Measurements from ENCODE around the gene NRTN. TPM values are rescaled to one million over a fixed set of nuclear protein-coding genes. Genes with fewer than 3 reads are reported as not detected.
"Not testable (repeated sequence)": the region's sequence is repeated elsewhere in the genome, so short reads cannot be mapped to it uniquely, and the experiment has no call there.

Gene NRTN
- total RNA-seq, 1 experiment from 2014 or later: 1.9 TPM

DNA sequence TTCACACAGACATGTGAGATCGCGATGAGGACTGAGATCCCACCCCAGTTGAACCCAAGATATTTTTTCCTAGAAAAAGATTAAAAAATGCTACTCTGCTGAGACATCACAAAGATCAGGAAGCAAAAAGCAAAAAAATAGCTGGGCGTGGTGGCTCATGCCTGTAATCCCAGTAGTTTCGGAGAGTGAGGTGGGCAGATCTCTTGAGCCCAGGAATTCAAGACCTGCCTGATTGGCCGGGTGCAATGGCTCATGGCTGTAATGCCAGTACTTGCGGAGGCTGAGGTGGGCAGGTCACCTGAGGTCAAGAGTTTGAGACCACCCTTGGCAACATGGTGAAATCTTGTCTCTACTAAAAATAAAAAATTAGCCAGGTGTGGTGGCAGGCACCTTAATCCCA lies 45.3 kb downstream of the NRTN start:
- POLR2A ChIA-PET (ENCODE audit: unreplicated experiment): interaction anchor here (0.6 kb wide), 3 partner anchors 21 to 53 kb away, joined by 3 to 11 read pairs (median 4); no protein-coding TSS in a partner anchor
- no peaks in the 10 kb centered on the region for H3K27me3 ChIP-seq (ENCODE audit: insufficient read depth, low read depth)

GRCh38 chr19:5850743-5851293 lies 46.0 kb downstream of the NRTN start:
- POLR2A ChIA-PET (ENCODE audit: unreplicated experiment): interaction anchor here (0.6 kb wide), 1 partner anchor 52 kb away, joined by 11 read pairs; no protein-coding TSS in a partner anchor
- Histone ChIP-seq H3K4me2 (peak overlapping the region; percentile 96), H3K27ac (peak overlapping the region; percentile 98), H3K36me3 (ENCODE audit: low read depth) (no peaks in the 10 kb centered on the region), H3K9me2 (ENCODE audit: insufficient read depth) (no peaks in the 10 kb centered on the region), H3K9me3 (ENCODE audit: insufficient read depth, low read depth) (no peaks in the 10 kb centered on the region), H3F3A (ENCODE audit: insufficient read depth, low read depth) (peaks cover 22% of the 10 kb centered on the region; the same call in 1 of the 2 replicates), H3K79me2 (ENCODE audit: low read depth) (peaks cover 21% of the 10 kb centered on the region), H3K4me1 (replicated peaks; ENCODE audit: insufficient read depth) (peaks cover 29% of the 10 kb centered on the region), H4K20me1 (ENCODE audit: insufficient read depth) (no peaks in the 10 kb centered on the region), H3K4me3 (peak overlapping the region; percentile 73), H3K27me3 (ENCODE audit: insufficient read depth, low read depth) (no peaks in the 10 kb centered on the region), H2AFZ (peak overlapping the region; percentile 71)
- CTCF ChIA-PET: interaction anchor here (0.6 kb wide), 1 partner anchor 16 kb away, joined by 4 read pairs; no protein-coding TSS in a partner anchor
- BruUV-seq (replicated peaks): TSS peak; percentile 72
- intact Hi-C loops (cut with micrococcal nuclease; ENCODE audit: unreplicated experiment): loop anchor here (2.0 kb wide), 1 partner anchor 54 kb away; the partner anchor contains the start of gene VMAC
- peak; percentile 66 to 78 for DNase-seq
- TF ChIP-seq CTCF (conservative IDR thresholded peaks at IDR 0.05) (no peak), EZH2 (IDR thresholded peaks at IDR 0.05; ENCODE audit: low read depth) (no peak)

More for the DNA sequence above, 45.3 kb downstream of the NRTN start:
- H3F3A ChIP-seq (ENCODE audit: insufficient read depth, low read depth): peaks cover 22% of the 10 kb centered on the region; the same call in 1 of the 2 replicates
- TF ChIP-seq EZH2 (IDR thresholded peaks at IDR 0.05; ENCODE audit: low read depth) (no peak), CTCF (conservative IDR thresholded peaks at IDR 0.05) (no peak)
- peaks cover 21% of the 10 kb centered on the region for H3K79me2 ChIP-seq (ENCODE audit: low read depth)
- intact Hi-C loops (cut with micrococcal nuclease; ENCODE audit: unreplicated experiment): loop anchor here (2.0 kb wide), 1 partner anchor 55 kb away; the partner anchor contains the start of gene VMAC
- no peaks in the 10 kb centered on the region for H3K9me3 ChIP-seq (ENCODE audit: insufficient read depth, low read depth)
- peak overlapping the region; percentile 73 for H3K4me3 ChIP-seq
- BruUV-seq (replicated peaks): no TSS peak
- CTCF ChIA-PET: interaction anchor here (0.6 kb wide), 1 partner anchor 15 kb away, joined by 4 read pairs; no protein-coding TSS in a partner anchor
- no peaks in the 10 kb centered on the region for H4K20me1 ChIP-seq (ENCODE audit: insufficient read depth)
- no peak overlapping the region for H2AFZ ChIP-seq
- peaks cover 29% of the 10 kb centered on the region for H3K4me1 ChIP-seq (replicated peaks; ENCODE audit: insufficient read depth)
- H3K9me2 ChIP-seq (ENCODE audit: insufficient read depth): no peaks in the 10 kb centered on the region
- peak overlapping the region; percentile 98 for H3K27ac ChIP-seq
- no peaks in the 10 kb centered on the region for H3K36me3 ChIP-seq (ENCODE audit: low read depth)
- peak; percentile 27 to 64 for DNase-seq
- H3K4me2 ChIP-seq: peak overlapping the region; percentile 96

DNA sequence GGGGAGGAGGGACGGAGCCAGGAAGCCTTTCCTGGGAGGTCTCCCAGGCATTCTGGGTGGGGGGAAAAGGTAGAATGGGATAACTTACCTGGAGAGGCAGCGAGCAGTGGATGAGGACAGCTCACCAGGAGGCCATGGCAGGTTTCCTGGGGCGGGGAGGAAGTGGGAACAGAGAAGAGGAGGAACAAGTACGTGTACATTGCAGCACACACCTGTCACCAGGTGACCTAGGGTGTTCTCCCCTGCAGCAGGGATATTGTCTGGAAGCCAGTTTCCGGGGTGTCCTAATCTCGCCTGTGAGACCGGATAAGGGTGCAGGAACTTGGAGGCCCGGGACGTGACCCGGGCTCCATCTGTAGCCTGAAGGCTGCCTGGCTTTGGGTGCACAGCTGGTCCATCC lies 46.4 kb downstream of the NRTN start, which contains the start of gene FUT3:
Gene FUT3 (minus strand): TSS at position 148 of the 400 bp plus-strand sequence.
- Histone ChIP-seq H3K36me3 (ENCODE audit: low read depth) (no peaks in the 10 kb centered on the region), H3K27me3 (ENCODE audit: insufficient read depth, low read depth) (no peaks in the 10 kb centered on the region), H3K79me2 (ENCODE audit: low read depth) (peaks cover 21% of the 10 kb centered on the region), H3K27ac (peak within 1 kb of the TSS; percentile 98), H3F3A (ENCODE audit: insufficient read depth, low read depth) (peaks cover 22% of the 10 kb centered on the region; the same call in 1 of the 2 replicates), H3K9me3 (ENCODE audit: insufficient read depth, low read depth) (no peaks in the 10 kb centered on the region), H2AFZ (peak within 1 kb of the TSS; percentile 71), H4K20me1 (ENCODE audit: insufficient read depth) (no peaks in the 10 kb centered on the region), H3K9me2 (ENCODE audit: insufficient read depth) (no peaks in the 10 kb centered on the region), H3K4me2 (peak within 1 kb of the TSS; percentile 96), H3K4me1 (replicated peaks; ENCODE audit: insufficient read depth) (peaks cover 29% of the 10 kb centered on the region), H3K4me3 (peak within 1 kb of the TSS; percentile 73)
- BruUV-seq (replicated peaks): no TSS peak
- intact Hi-C loops (cut with micrococcal nuclease; ENCODE audit: unreplicated experiment): loop anchor here (2.0 kb wide), 1 partner anchor 53 kb away; the partner anchor contains the start of gene VMAC
- no peak for TF ChIP-seq EZH2 (IDR thresholded peaks at IDR 0.05; ENCODE audit: low read depth)
- no peak for TF ChIP-seq CTCF (conservative IDR thresholded peaks at IDR 0.05)
- ChIA-PET CTCF (no interaction called here), POLR2A (ENCODE audit: unreplicated experiment) (no interaction called here)
- peak; percentile 71 to 91 for DNase-seq

- H3K9me3 ChIP-seq (ENCODE audit: insufficient read depth, low read depth): not testable (repeated sequence)
Measured at GRCh38 chr19:5854121-5854520, 49.3 kb downstream of the NRTN start.

DNA sequence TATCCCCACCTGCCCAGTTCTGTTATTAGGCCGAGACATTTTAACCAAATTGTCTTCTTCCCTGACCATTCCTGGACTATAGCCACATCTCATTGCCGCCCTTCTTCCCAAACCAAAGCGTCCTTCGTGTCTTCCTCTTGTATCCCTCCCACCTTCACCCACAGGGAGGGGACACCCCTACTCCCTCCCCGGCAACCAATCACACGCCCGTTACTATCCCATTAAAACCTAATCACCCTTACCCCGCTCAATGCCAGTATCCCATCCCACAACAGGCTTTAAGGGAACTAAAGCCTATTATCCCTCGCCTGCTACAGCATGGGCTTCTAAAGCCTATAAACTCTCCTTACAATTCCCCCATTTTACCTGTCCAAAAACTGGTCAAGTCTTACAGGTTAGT lies 50.3 kb downstream of the NRTN start:
- H4K20me1 ChIP-seq (ENCODE audit: insufficient read depth); H3K27ac ChIP-seq; H3K4me3 ChIP-seq; H3K4me2 ChIP-seq; H3K27me3 ChIP-seq (ENCODE audit: insufficient read depth, low read depth); H2AFZ ChIP-seq; intact Hi-C loops (cut with micrococcal nuclease; ENCODE audit: unreplicated experiment); BruUV-seq (replicated peaks); H3K79me2 ChIP-seq (ENCODE audit: low read depth); DNase-seq; POLR2A ChIA-PET (ENCODE audit: unreplicated experiment); CTCF ChIA-PET; H3K36me3 ChIP-seq (ENCODE audit: low read depth); H3K9me3 ChIP-seq (ENCODE audit: insufficient read depth, low read depth); H3K9me2 ChIP-seq (ENCODE audit: insufficient read depth): not testable (repeated sequence)
- Histone ChIP-seq H3F3A (ENCODE audit: insufficient read depth, low read depth) (peaks cover 22% of the 10 kb centered on the region; the same call in 1 of the 2 replicates), H3K4me1 (replicated peaks; ENCODE audit: insufficient read depth) (peaks cover 16% of the 10 kb centered on the region)

More at GRCh38 chr19:5854121-5854520, 49.3 kb downstream of the NRTN start:
- H3K4me2 ChIP-seq; CTCF ChIA-PET; H2AFZ ChIP-seq; H3K4me3 ChIP-seq; POLR2A ChIA-PET (ENCODE audit: unreplicated experiment); H3K36me3 ChIP-seq (ENCODE audit: low read depth); H3K79me2 ChIP-seq (ENCODE audit: low read depth); intact Hi-C loops (cut with micrococcal nuclease; ENCODE audit: unreplicated experiment); H3K9me2 ChIP-seq (ENCODE audit: insufficient read depth); H3K27me3 ChIP-seq (ENCODE audit: insufficient read depth, low read depth); BruUV-seq (replicated peaks); DNase-seq; H4K20me1 ChIP-seq (ENCODE audit: insufficient read depth); H3K27ac ChIP-seq: not testable (repeated sequence)
- peaks cover 27% of the 10 kb centered on the region for H3K4me1 ChIP-seq (replicated peaks; ENCODE audit: insufficient read depth)
- H3F3A ChIP-seq (ENCODE audit: insufficient read depth, low read depth): peaks cover 22% of the 10 kb centered on the region; the same call in 1 of the 2 replicates
